HEK293 (cell line): Measurements from ENCODE around the gene FAM83E.
A peak's percentile ranks its signal among the peaks of the same experiment; 100 is the strongest.

Experiments
- SP2 ChIP-seq: fragments of 450-650 bp; formaldehyde crosslinking; IDR thresholded peaks from 2 replicates; pipeline ENCODE4 v1.5.1; 2016; ENCODE audit warnings: missing biosample characterization, missing genetic modification characterization
- ZNF146 ChIP-seq: fragments of 450-650 bp; formaldehyde crosslinking; IDR thresholded peaks from 2 replicates; pipeline ENCODE4 v1.5.1; 2016; ENCODE audit warnings: missing biosample characterization, missing genetic modification characterization
- ZSCAN23 ChIP-seq: fragments of 450-650 bp; formaldehyde crosslinking; IDR thresholded peaks from 2 replicates; pipeline ENCODE4 v1.5.1; 2016; ENCODE audit warnings: missing biosample characterization, missing genetic modification characterization
- TF ChIP-seq, protein P1 (sequence below): fragments of 450-650 bp; formaldehyde crosslinking; conservative IDR thresholded peaks from 2 replicates; pipeline ENCODE4 v1.5.1; 2016; ENCODE audit warnings: low read depth, missing biosample characterization, missing genetic modification characterization
- TF ChIP-seq, protein P2 (sequence below): fragments of 450-650 bp; formaldehyde crosslinking; IDR thresholded peaks from 2 replicates; pipeline ENCODE4 v1.5.1; 2016; ENCODE audit warnings: missing biosample characterization, missing genetic modification characterization

DNA sequence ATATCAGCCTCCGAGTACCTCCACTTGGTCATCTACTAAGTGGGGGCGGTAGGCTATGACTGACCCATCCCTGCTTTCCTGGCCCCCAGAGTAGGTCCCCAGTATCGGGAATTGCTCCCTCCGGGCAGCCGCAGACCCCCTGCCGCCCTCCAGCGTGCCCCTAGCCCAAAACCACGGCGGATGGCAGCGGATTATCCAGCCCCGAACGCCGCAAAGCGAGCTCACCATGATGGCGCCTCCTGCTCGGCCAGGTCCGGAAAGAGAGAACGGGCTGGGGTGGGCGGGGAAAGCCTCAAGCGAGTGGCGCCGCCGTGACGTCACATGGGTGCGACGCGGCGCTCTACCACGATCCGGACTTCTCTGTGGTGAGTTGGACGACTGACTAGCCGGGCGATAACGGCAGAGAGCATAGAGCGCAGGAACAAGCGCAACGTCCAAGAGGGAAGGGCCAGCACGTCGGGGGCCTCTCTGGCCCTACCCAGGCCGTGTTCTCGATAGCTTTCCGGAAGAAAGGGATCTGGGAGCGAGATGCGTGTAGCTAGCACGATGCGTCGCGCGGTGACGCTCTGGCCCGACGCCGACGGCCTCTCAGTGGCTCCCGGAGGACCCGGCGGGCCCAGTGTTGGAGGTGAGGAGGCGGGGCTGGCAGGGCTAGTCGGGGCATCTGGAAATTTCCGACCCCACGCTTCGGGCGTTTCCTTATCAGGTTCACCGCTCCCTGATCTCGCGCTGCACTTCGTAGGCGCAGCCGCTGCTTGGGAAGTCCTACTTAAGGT lies 4.2 kb upstream of the FAM83E start, which contains the start of the genes RPL18 and SPHK2:
- TF ChIP-seq, protein P1, sequence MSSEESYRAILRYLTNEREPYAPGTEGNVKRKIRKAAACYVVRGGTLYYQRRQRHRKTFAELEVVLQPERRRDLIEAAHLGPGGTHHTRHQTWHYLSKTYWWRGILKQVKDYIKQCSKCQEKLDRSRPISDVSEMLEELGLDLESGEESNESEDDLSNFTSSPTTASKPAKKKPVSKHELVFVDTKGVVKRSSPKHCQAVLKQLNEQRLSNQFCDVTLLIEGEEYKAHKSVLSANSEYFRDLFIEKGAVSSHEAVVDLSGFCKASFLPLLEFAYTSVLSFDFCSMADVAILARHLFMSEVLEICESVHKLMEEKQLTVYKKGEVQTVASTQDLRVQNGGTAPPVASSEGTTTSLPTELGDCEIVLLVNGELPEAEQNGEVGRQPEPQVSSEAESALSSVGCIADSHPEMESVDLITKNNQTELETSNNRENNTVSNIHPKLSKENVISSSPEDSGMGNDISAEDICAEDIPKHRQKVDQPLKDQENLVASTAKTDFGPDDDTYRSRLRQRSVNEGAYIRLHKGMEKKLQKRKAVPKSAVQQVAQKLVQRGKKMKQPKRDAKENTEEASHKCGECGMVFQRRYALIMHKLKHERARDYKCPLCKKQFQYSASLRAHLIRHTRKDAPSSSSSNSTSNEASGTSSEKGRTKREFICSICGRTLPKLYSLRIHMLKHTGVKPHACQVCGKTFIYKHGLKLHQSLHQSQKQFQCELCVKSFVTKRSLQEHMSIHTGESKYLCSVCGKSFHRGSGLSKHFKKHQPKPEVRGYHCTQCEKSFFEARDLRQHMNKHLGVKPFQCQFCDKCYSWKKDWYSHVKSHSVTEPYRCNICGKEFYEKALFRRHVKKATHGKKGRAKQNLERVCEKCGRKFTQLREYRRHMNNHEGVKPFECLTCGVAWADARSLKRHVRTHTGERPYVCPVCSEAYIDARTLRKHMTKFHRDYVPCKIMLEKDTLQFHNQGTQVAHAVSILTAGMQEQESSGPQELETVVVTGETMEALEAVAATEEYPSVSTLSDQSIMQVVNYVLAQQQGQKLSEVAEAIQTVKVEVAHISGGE = peak; percentile 87
- TF ChIP-seq ZNF146 (tag by site-specific recombination) = peak; percentile 67; the same call in 1 of the 2 replicates
- TF ChIP-seq ZSCAN23 (tag by site-specific recombination) = peak; percentile 75
- TF ChIP-seq, protein P2, sequence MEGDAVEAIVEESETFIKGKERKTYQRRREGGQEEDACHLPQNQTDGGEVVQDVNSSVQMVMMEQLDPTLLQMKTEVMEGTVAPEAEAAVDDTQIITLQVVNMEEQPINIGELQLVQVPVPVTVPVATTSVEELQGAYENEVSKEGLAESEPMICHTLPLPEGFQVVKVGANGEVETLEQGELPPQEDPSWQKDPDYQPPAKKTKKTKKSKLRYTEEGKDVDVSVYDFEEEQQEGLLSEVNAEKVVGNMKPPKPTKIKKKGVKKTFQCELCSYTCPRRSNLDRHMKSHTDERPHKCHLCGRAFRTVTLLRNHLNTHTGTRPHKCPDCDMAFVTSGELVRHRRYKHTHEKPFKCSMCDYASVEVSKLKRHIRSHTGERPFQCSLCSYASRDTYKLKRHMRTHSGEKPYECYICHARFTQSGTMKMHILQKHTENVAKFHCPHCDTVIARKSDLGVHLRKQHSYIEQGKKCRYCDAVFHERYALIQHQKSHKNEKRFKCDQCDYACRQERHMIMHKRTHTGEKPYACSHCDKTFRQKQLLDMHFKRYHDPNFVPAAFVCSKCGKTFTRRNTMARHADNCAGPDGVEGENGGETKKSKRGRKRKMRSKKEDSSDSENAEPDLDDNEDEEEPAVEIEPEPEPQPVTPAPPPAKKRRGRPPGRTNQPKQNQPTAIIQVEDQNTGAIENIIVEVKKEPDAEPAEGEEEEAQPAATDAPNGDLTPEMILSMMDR (tag by site-specific recombination) = 0 out of 2 replicates have a peak, but pooled peaks have one; percentile 24
- peak; percentile 85 for TF ChIP-seq SP2 (tag by site-specific recombination)
